HepG2 (cell line): Measurements from ENCODE around the gene BCL2. TPM values are rescaled to one million over a fixed set of nuclear protein-coding genes. Genes with fewer than 3 reads are reported as not detected.

ENCODE experiments used
- ATAC-seq: fragments of 200-7000 bp; cut with Tn5 transposase; 3 replicates; pipeline ENCODE4 v1.9.1; 2020; ENCODE audit warnings: mild to moderate bottlenecking, moderate library complexity
- BruUV-seq: library from RNA; stranded (reverse); fragments of 400-500 nt; replicated peaks from 2 replicates; lab custom pipeline; 2021; lab: Mats Ljungman, UMichigan
- CTCF ChIA-PET: fragments of 300-600 bp; formaldehyde crosslinking; extraction: SDS; loops from one replicate; lab custom pipeline; 2021; ENCODE audit warnings: low total read pairs, inconsistent platforms, low intra/inter-chr PET ratio; lab: Yijun Ruan, JAX
- POLR2A ChIA-PET: fragments of 350-600 bp; sonication (Branson Sonifier 250); formaldehyde crosslinking; loops from one replicate; lab custom pipeline; 2020; ENCODE audit warnings: antibody characterized with exemption, inconsistent platforms; lab: Yijun Ruan, JAX
- DNase-seq: peaks from one replicate; pipeline ENCODE4 v3.0.0-alpha.2; 2015; ENCODE audit warnings: low spot score
- FAIRE-seq: peaks from 3 replicates; lab custom pipeline; 2011; peaks lifted over from hg19 to GRCh38; lab: Jason Lieb, UNC
- H2AFZ ChIP-seq: one replicate; pipeline ENCODE4 v1.6.1; 2011; ENCODE audit warnings: low read length, inconsistent platforms
- H3K27ac ChIP-seq: fragments of 300-600 bp; 3 replicates; pipeline ENCODE4 v1.8.0; 2011; ENCODE audit warnings: mixed run types, mild to moderate bottlenecking, mixed read lengths, low read length, inconsistent platforms; ENCODE audit not compliant: insufficient read depth; ENCODE audit errors: extremely low read length
- H3K27me3 ChIP-seq, 2 experiments: fragments of 200-600 bp in 1 of 2; 2 replicates in 1 of 2; 3 replicates in 1 of 2; pipeline versions ENCODE4 v1.6.0 to v1.8.0; 2011; ENCODE audit warnings: low read length in 2 of 2, mild to moderate bottlenecking in 2 of 2, moderate library complexity in 2 of 2, inconsistent platforms in 1 of 2; ENCODE audit not compliant: insufficient read depth in 2 of 2, control insufficient read depth in 1 of 2
- H3K36me3 ChIP-seq, 2 experiments: fragments of 200-600 bp in 1 of 2; replicated peaks in 1 of 2; 2 replicates in 1 of 2; 3 replicates in 1 of 2; pipeline versions ENCODE4 v1.5.1 to v1.8.0; 2011; ENCODE audit warnings: low read length in 2 of 2, inconsistent platforms in 1 of 2; ENCODE audit not compliant: insufficient read depth in 2 of 2, control insufficient read depth in 1 of 2
- H3K4me1 ChIP-seq: 2 replicates; pipeline ENCODE4 v1.5.1; 2012; ENCODE audit warnings: low read length, inconsistent platforms; ENCODE audit not compliant: insufficient read depth
- H3K4me2 ChIP-seq: 2 replicates; pipeline ENCODE4 v1.6.0; 2011; ENCODE audit warnings: low read depth, low read length, inconsistent platforms
- H3K4me3 ChIP-seq, 3 experiments: fragments of 200-600 bp in 1 of 3; sonication (generic), shearing (Covaris generic) in 1 of 3; replicated peaks in 1 of 3; 2 replicates each; pipeline ENCODE4 v1.5.1; 2011 to 2016; ENCODE audit warnings: low read length in 3 of 3, inconsistent platforms in 2 of 3, low read depth in 2 of 3, mild to moderate bottlenecking in 2 of 3, control low read depth in 1 of 3, mixed read lengths in 1 of 3; ENCODE audit not compliant: insufficient read depth in 1 of 3
- H3K79me2 ChIP-seq: one replicate; pipeline ENCODE4 v1.6.1; 2011; ENCODE audit warnings: low read length, inconsistent platforms; ENCODE audit not compliant: insufficient read depth
- H3K9ac ChIP-seq: 2 replicates; pipeline ENCODE4 v1.6.0; 2011; ENCODE audit warnings: mild to moderate bottlenecking, low read depth, low read length, inconsistent platforms; ENCODE audit not compliant: insufficient read depth
- H3K9me3 ChIP-seq: 2 replicates; pipeline ENCODE4 v1.5.1; 2012; ENCODE audit warnings: mild to moderate bottlenecking, low read length
- H4K20me1 ChIP-seq: 2 replicates; pipeline ENCODE4 v1.6.0; 2011; ENCODE audit warnings: inconsistent platforms, mild to moderate bottlenecking, low read length, moderate library complexity; ENCODE audit not compliant: insufficient read depth
- ARHGAP35 ChIP-seq: sonication (generic); formaldehyde crosslinking; IDR thresholded peaks from 2 replicates; pipeline ENCODE4 v1.9.0; 2022; ENCODE audit warnings: mild to moderate bottlenecking, inconsistent platforms, moderate library complexity, missing genetic modification reagents, borderline replicate concordance
- JARID2 ChIP-seq: sonication (generic); formaldehyde crosslinking; IDR thresholded peaks from 2 replicates; pipeline ENCODE4 v1.8.1; 2023; ENCODE audit warnings: missing genetic modification reagents, inconsistent platforms; ENCODE audit not compliant: insufficient replicate concordance
- KAT7 ChIP-seq: IDR thresholded peaks from 2 replicates; pipeline ENCODE4 v1.6.1; 2018; ENCODE audit warnings: borderline replicate concordance, missing compliant biosample characterization
- KLF11 ChIP-seq: IDR thresholded peaks from 2 replicates; pipeline ENCODE4 v1.6.1; 2016; ENCODE audit warnings: missing compliant biosample characterization
- MYNN ChIP-seq: sonication (generic); formaldehyde crosslinking; IDR thresholded peaks from 2 replicates; pipeline ENCODE4 v1.4.0; 2020; ENCODE audit warnings: mild to moderate bottlenecking, low read depth, missing genetic modification reagents
- NFE2 ChIP-seq: sonication (generic); formaldehyde crosslinking; IDR thresholded peaks from 2 replicates; pipeline ENCODE4 v1.4.0; 2020; ENCODE audit warnings: missing genetic modification reagents
- PRDM15 ChIP-seq: sonication (generic); formaldehyde crosslinking; IDR thresholded peaks from 2 replicates; pipeline ENCODE4 v1.4.0; 2020; ENCODE audit warnings: missing genetic modification reagents
- TARDBP ChIP-seq: sonication (generic); formaldehyde crosslinking; IDR thresholded peaks from 2 replicates; pipeline ENCODE4 v1.8.0; 2022; ENCODE audit warnings: mild to moderate bottlenecking, missing genetic modification reagents
- THAP8 ChIP-seq: sonication (generic); formaldehyde crosslinking; IDR thresholded peaks from 2 replicates; pipeline ENCODE4 v1.5.1; 2020; ENCODE audit warnings: missing genetic modification reagents, mild to moderate bottlenecking, borderline replicate concordance
- ZBTB39 ChIP-seq: sonication (generic); formaldehyde crosslinking; IDR thresholded peaks from 2 replicates; pipeline ENCODE4 v1.5.0; 2020; ENCODE audit warnings: missing genetic modification reagents
- ZBTB7B ChIP-seq: sonication (generic); formaldehyde crosslinking; IDR thresholded peaks from 2 replicates; pipeline ENCODE4 v1.4.0; 2020; ENCODE audit warnings: missing genetic modification reagents
- ZFP41 ChIP-seq: sonication (generic); formaldehyde crosslinking; IDR thresholded peaks from 2 replicates; pipeline ENCODE4 v1.4.0; 2020; ENCODE audit warnings: mild to moderate bottlenecking, missing genetic modification reagents, borderline replicate concordance
- ZNF543 ChIP-seq: sonication (generic); formaldehyde crosslinking; IDR thresholded peaks from 2 replicates; pipeline ENCODE4 v1.4.0; 2020; ENCODE audit warnings: mild to moderate bottlenecking, missing genetic modification reagents
- ZNF691 ChIP-seq: sonication (generic); formaldehyde crosslinking; IDR thresholded peaks from 2 replicates; pipeline ENCODE4 v1.4.0; 2020; ENCODE audit warnings: missing genetic modification reagents, low read depth, mild to moderate bottlenecking, borderline replicate concordance
- ZSCAN20 ChIP-seq: sonication (generic); formaldehyde crosslinking; IDR thresholded peaks from 2 replicates; pipeline ENCODE4 v1.4.0; 2020; ENCODE audit warnings: missing genetic modification reagents, mild to moderate bottlenecking, borderline replicate concordance
- WGBS: methylation state at CpG from one replicate; pipeline ENCODE4 v1.1.6; 2017; ENCODE audit warnings: low lambda C conversion rate; 5-methylcytosine and 5-hydroxymethylcytosine counted together
- in situ Hi-C: cut with HindIII; loops from 2 replicates; pipeline ENCODE4 v1.10.0; 2017; ENCODE audit warnings: low pct_unique_long_range_greater_than_20kb; ENCODE audit not compliant: extremely low pct_ligation_motif_present
- intact Hi-C: fragments of 100-400 bp; cut with micrococcal nuclease; formaldehyde crosslinking; loops from one replicate; pipeline ENCODE4 v1.10.0; 2022; ENCODE audit not compliant: unreplicated experiment
- polyA plus RNA-seq, 8 experiments: library from polyadenylated mRNA; depleted of rRNA in 3 of 8; stranded (reverse) in 7 of 8; unstranded in 1 of 8; fragments of >200 nt; fragmentation: Illumina TruSeq in 4 of 8; extraction: Trizol in 4 of 8; gene quantifications; 2 replicates each; pipeline versions ENCODE4 v1.2.1 to v1.2.3, GENCODE V29; 2011 to 2016; ENCODE audit warnings: low read depth in 4 of 8, missing spikeins in 1 of 8, mixed read lengths in 1 of 8; ENCODE audit not compliant: insufficient read depth in 1 of 8
- total RNA-seq, 5 experiments: library from RNA; depleted of rRNA; stranded (reverse); fragments of >200 nt; fragmentation: Illumina TruSeq; extraction: Trizol; gene quantifications; 2 replicates each; pipeline ENCODE4 v1.2.3, GENCODE V29; 2016; ENCODE audit warnings: low read depth in 1 of 5
- TF ChIP-seq, protein P1 (sequence below): sonication (generic); formaldehyde crosslinking; IDR thresholded peaks from 2 replicates; pipeline ENCODE4 v1.4.0; 2020; ENCODE audit warnings: missing genetic modification reagents

BCL2 gene
- total and polyA plus RNA-seq, 2 of the 13 experiments (the other 11 are each of a cell fraction or from before 2014, with no cell fraction given) = 0.07 to 0.53 TPM

DNA sequence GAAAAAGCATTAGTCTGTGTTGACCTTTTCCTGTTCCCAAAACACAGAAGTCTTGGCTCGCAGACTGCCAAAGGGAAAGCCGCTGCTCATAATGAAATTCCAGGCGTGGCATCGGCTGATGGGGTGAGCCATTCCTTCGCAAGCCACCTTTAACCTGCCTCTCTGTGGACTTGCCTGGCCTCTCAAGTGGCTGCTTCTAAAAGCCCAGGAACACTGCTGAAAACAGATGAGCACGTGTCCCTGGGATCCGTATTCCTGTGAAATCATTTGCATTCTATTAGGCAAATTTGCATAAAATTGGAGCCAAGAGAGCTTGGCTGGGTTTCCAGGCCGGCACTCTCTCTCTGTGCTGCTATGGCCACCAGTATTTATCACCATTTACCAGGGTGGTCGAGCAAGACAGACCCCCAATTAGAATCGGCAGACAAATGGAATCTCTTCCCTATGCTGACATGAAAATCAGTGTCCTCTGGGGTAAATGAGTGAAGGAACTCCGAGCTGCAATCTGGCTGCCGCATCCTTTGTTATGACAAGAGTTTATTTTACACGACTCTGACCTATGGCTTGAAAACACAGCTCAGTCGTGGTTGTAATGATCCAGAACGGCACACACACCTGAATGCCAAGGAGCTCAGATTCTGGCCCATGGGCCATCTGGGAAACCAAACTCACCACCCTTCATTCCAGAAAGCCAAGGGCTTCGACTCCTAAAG lies 21.7 kb downstream of the BCL2 start (continued):
- TF ChIP-seq ZNF543 (CRISPR knock-in tag) = no peak
- TF ChIP-seq ZBTB7B = no peak
- TF ChIP-seq ZFP41 (CRISPR knock-in tag) = no peak
- no peak for TF ChIP-seq MYNN (CRISPR knock-in tag)
- no peak for TF ChIP-seq JARID2 (CRISPR knock-in tag)
- TF ChIP-seq ZSCAN20 = no peak
- no peak for TF ChIP-seq ZNF691 (CRISPR knock-in tag)
- no peak for TF ChIP-seq PRDM15

GRCh38 chr18:63293935-63294334 lies 25.6 kb downstream of the BCL2 start:
- in situ Hi-C loops (no loop called here), intact Hi-C loops (no loop called here)
- Histone ChIP-seq H3K79me2 (no peaks in the 10 kb centered on the region), H3K4me2 (no peak overlapping the region), H3K9me3 (no peaks in the 10 kb centered on the region), H3K4me3 (no peak overlapping the region), H3K4me1 (no peaks in the 10 kb centered on the region), H3K27me3 (peaks cover 2 to 7% of the 10 kb centered on the region in 2 experiments; a peak in 1 of 5 replicates), H3K9ac (no peak overlapping the region), H4K20me1 (no peaks in the 10 kb centered on the region), H3K36me3 (no peaks in the 10 kb centered on the region), H3K27ac (no peak overlapping the region), H2AFZ (no peak overlapping the region)
- CTCF ChIA-PET = no interaction called here
- ATAC-seq (no peak), FAIRE-seq (no peak), DNase-seq (no peak)
- BruUV-seq = no TSS peak
- POLR2A ChIA-PET = no interaction called here
- 53% methylated on average over 4 of the region's 4 CpGs for WGBS
- TF ChIP-seq ZBTB39 (CRISPR knock-in tag) (no peak), ARHGAP35 (no peak), NFE2 (CRISPR knock-in tag) (no peak), KLF11 (CRISPR knock-in tag) (no peak), TARDBP (no peak), KAT7 (CRISPR knock-in tag) (no peak), THAP8 (CRISPR knock-in tag) (no peak)
- TF ChIP-seq, protein P1, sequence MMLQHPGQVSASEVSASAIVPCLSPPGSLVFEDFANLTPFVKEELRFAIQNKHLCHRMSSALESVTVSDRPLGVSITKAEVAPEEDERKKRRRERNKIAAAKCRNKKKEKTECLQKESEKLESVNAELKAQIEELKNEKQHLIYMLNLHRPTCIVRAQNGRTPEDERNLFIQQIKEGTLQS (CRISPR knock-in tag) = no peak
